ENCODE measurements around the gene TAF4B. TPM values are rescaled to one million over a fixed set of nuclear protein-coding genes. Genes with fewer than 3 reads are reported as not detected.
"Not testable (repeated sequence)": the region's sequence is repeated elsewhere in the genome, so short reads cannot be mapped to it uniquely, and the experiment has no call there.

The TAF4B gene
- total RNA-seq, 2 experiments from 2014 or later, result 8.1 to 8.5 TPM

GRCh38 chr18:26421503-26421902, 195.3 kb downstream of the TAF4B start:
- CTCF ChIA-PET, result no interaction called here
- no peak overlapping the region for H3K27ac Mint-ChIP-seq
- no peak overlapping the region for H3K4me3 Mint-ChIP-seq
- no peaks in the 10 kb centered on the region for H3K36me3 Mint-ChIP-seq (ENCODE audit: low read depth)
- no peaks in the 10 kb centered on the region for H3K27me3 Mint-ChIP-seq (ENCODE audit: low read depth)
- no peak for ATAC-seq
- no peak for DNase-seq
- POLR2A ChIA-PET, result no interaction called here
- no peaks in the 10 kb centered on the region for H3K9me3 Mint-ChIP-seq (ENCODE audit: insufficient read depth)
- no peaks in the 10 kb centered on the region for H3K4me1 Mint-ChIP-seq (ENCODE audit: low read depth)

- no peaks in the 10 kb centered on the region for H3K9me3 Mint-ChIP-seq (ENCODE audit: insufficient read depth)
- no peaks in the 10 kb centered on the region for H3K4me1 Mint-ChIP-seq (ENCODE audit: low read depth)
- ChIA-PET POLR2A (no interaction called here), CTCF (no interaction called here)
- ATAC-seq (no peak), DNase-seq (no peak)
- H3K27ac Mint-ChIP-seq, result no peak overlapping the region
- H3K4me3 Mint-ChIP-seq, result no peak overlapping the region
- H3K27me3 Mint-ChIP-seq (ENCODE audit: low read depth), result no peaks in the 10 kb centered on the region
- H3K36me3 Mint-ChIP-seq (ENCODE audit: low read depth), result no peaks in the 10 kb centered on the region
Measured at GRCh38 chr18:26421931-26422330, 195.7 kb downstream of the TAF4B start.

- CTCF ChIA-PET, result no interaction called here
- H3K9me3 Mint-ChIP-seq (ENCODE audit: insufficient read depth), result no peaks in the 10 kb centered on the region
- H3K36me3 Mint-ChIP-seq (ENCODE audit: low read depth), result no peaks in the 10 kb centered on the region
- no peaks in the 10 kb centered on the region for H3K27me3 Mint-ChIP-seq (ENCODE audit: low read depth)
- H3K4me1 Mint-ChIP-seq (ENCODE audit: low read depth), result no peaks in the 10 kb centered on the region
- H3K27ac Mint-ChIP-seq, result no peak overlapping the region
- POLR2A ChIA-PET, result no interaction called here
- no peak for DNase-seq
- ATAC-seq, result no peak
- no peak overlapping the region for H3K4me3 Mint-ChIP-seq
Measured at GRCh38 chr18:26422472-26423162, 196.4 kb downstream of the TAF4B start.

GRCh38 chr18:26424428-26425147, 198.3 kb downstream of the TAF4B start:
- no peaks in the 10 kb centered on the region for H3K4me1 Mint-ChIP-seq (ENCODE audit: low read depth)
- ATAC-seq (no peak), DNase-seq (no peak)
- H3K4me3 Mint-ChIP-seq, result no peak overlapping the region
- no peaks in the 10 kb centered on the region for H3K36me3 Mint-ChIP-seq (ENCODE audit: low read depth)
- H3K27ac Mint-ChIP-seq, result no peak overlapping the region
- POLR2A ChIA-PET, result no interaction called here
- peaks cover 2% of the 10 kb centered on the region for H3K27me3 Mint-ChIP-seq (ENCODE audit: low read depth)
- CTCF ChIA-PET, result interaction anchor here (0.9 kb wide), 1 partner anchor 41 kb away, joined by 3 read pairs; no protein-coding TSS in a partner anchor
- no peaks in the 10 kb centered on the region for H3K9me3 Mint-ChIP-seq (ENCODE audit: insufficient read depth)

GRCh38 chr18:26425148-26425531, 198.9 kb downstream of the TAF4B start:
- no peaks in the 10 kb centered on the region for H3K9me3 Mint-ChIP-seq (ENCODE audit: insufficient read depth)
- H3K27me3 Mint-ChIP-seq (ENCODE audit: low read depth), result peaks cover 2% of the 10 kb centered on the region
- H3K4me1 Mint-ChIP-seq (ENCODE audit: low read depth), result no peaks in the 10 kb centered on the region
- no peak overlapping the region for H3K4me3 Mint-ChIP-seq
- ATAC-seq, result no peak
- ChIA-PET CTCF (no interaction called here), POLR2A (no interaction called here)
- H3K36me3 Mint-ChIP-seq (ENCODE audit: low read depth), result no peaks in the 10 kb centered on the region
- H3K27ac Mint-ChIP-seq, result no peak overlapping the region
- DNase-seq, result no peak

GRCh38 chr18:26429535-26430226, 203.4 kb downstream of the TAF4B start:
- no peak overlapping the region for H3K27ac Mint-ChIP-seq
- H3K36me3 Mint-ChIP-seq (ENCODE audit: low read depth), result no peaks in the 10 kb centered on the region
- no peaks in the 10 kb centered on the region for H3K9me3 Mint-ChIP-seq (ENCODE audit: insufficient read depth)
- no peaks in the 10 kb centered on the region for H3K4me1 Mint-ChIP-seq (ENCODE audit: low read depth)
- no peak for ATAC-seq
- no peak for DNase-seq
- peaks cover 2% of the 10 kb centered on the region for H3K27me3 Mint-ChIP-seq (ENCODE audit: low read depth)
- ChIA-PET POLR2A (no interaction called here), CTCF (no interaction called here)
- no peak overlapping the region for H3K4me3 Mint-ChIP-seq

GRCh38 chr18:26432651-26433424, 206.6 kb downstream of the TAF4B start:
- Mint-ChIP-seq H3K27ac (no peak overlapping the region), H3K4me1 (ENCODE audit: low read depth) (no peaks in the 10 kb centered on the region), H3K36me3 (ENCODE audit: low read depth) (no peaks in the 10 kb centered on the region), H3K4me3 (no peak overlapping the region), H3K9me3 (ENCODE audit: insufficient read depth) (no peaks in the 10 kb centered on the region), H3K27me3 (ENCODE audit: low read depth) (peaks cover 2% of the 10 kb centered on the region)
- ATAC-seq (no peak), DNase-seq (no peak)
- POLR2A ChIA-PET, result no interaction called here
- CTCF ChIA-PET, result no interaction called here

GRCh38 chr18:26434887-26435286, 208.6 kb downstream of the TAF4B start:
- peaks cover 2% of the 10 kb centered on the region for H3K27me3 Mint-ChIP-seq (ENCODE audit: low read depth)
- DNase-seq (no peak), ATAC-seq (no peak)
- no peak overlapping the region for H3K27ac Mint-ChIP-seq
- POLR2A ChIA-PET, result no interaction called here
- H3K36me3 Mint-ChIP-seq (ENCODE audit: low read depth), result no peaks in the 10 kb centered on the region
- no peak overlapping the region for H3K4me3 Mint-ChIP-seq
- no peaks in the 10 kb centered on the region for H3K9me3 Mint-ChIP-seq (ENCODE audit: insufficient read depth)
- no peaks in the 10 kb centered on the region for H3K4me1 Mint-ChIP-seq (ENCODE audit: low read depth)
- CTCF ChIA-PET, result no interaction called here

GRCh38 chr18:26435415-26436095, 209.3 kb downstream of the TAF4B start:
- ChIA-PET CTCF (no interaction called here), POLR2A (no interaction called here)
- H3K4me1 Mint-ChIP-seq (ENCODE audit: low read depth), result no peaks in the 10 kb centered on the region
- peaks cover 2% of the 10 kb centered on the region for H3K27me3 Mint-ChIP-seq (ENCODE audit: low read depth)
- H3K9me3 Mint-ChIP-seq (ENCODE audit: insufficient read depth), result no peaks in the 10 kb centered on the region
- no peaks in the 10 kb centered on the region for H3K36me3 Mint-ChIP-seq (ENCODE audit: low read depth)
- DNase-seq (no peak), ATAC-seq (no peak)
- no peak overlapping the region for H3K27ac Mint-ChIP-seq
- H3K4me3 Mint-ChIP-seq, result no peak overlapping the region

- ATAC-seq (no peak), DNase-seq (no peak)
- ChIA-PET CTCF (no interaction called here), POLR2A (no interaction called here)
- no peaks in the 10 kb centered on the region for H3K36me3 Mint-ChIP-seq (ENCODE audit: low read depth)
- no peaks in the 10 kb centered on the region for H3K4me1 Mint-ChIP-seq (ENCODE audit: low read depth)
- H3K27me3 Mint-ChIP-seq (ENCODE audit: low read depth), result peaks cover 2% of the 10 kb centered on the region
- H3K9me3 Mint-ChIP-seq (ENCODE audit: insufficient read depth), result no peaks in the 10 kb centered on the region
- no peak overlapping the region for H3K27ac Mint-ChIP-seq
- no peak overlapping the region for H3K4me3 Mint-ChIP-seq
Measured at GRCh38 chr18:26436176-26437051, 210.2 kb downstream of the TAF4B start.

- H3K9me3 Mint-ChIP-seq (ENCODE audit: insufficient read depth); ATAC-seq; H3K4me3 Mint-ChIP-seq; H3K27ac Mint-ChIP-seq; H3K4me1 Mint-ChIP-seq (ENCODE audit: low read depth); H3K27me3 Mint-ChIP-seq (ENCODE audit: low read depth); CTCF ChIA-PET; POLR2A ChIA-PET; DNase-seq; H3K36me3 Mint-ChIP-seq (ENCODE audit: low read depth): not testable (repeated sequence)
Measured at GRCh38 chr18:26437634-26438033, 211.4 kb downstream of the TAF4B start.
